GM18511 (cell line): ENCODE data around the gene ATG4B.

Experiments used
- ATAC-seq: cut with Tn5 transposase; IDR thresholded peaks from one replicate; pipeline ENCODE4 v1.9.1; 2021; ENCODE audit warnings: mild to moderate bottlenecking, moderate library complexity; ENCODE audit not compliant: unreplicated experiment

ATG4B gene

DNA sequence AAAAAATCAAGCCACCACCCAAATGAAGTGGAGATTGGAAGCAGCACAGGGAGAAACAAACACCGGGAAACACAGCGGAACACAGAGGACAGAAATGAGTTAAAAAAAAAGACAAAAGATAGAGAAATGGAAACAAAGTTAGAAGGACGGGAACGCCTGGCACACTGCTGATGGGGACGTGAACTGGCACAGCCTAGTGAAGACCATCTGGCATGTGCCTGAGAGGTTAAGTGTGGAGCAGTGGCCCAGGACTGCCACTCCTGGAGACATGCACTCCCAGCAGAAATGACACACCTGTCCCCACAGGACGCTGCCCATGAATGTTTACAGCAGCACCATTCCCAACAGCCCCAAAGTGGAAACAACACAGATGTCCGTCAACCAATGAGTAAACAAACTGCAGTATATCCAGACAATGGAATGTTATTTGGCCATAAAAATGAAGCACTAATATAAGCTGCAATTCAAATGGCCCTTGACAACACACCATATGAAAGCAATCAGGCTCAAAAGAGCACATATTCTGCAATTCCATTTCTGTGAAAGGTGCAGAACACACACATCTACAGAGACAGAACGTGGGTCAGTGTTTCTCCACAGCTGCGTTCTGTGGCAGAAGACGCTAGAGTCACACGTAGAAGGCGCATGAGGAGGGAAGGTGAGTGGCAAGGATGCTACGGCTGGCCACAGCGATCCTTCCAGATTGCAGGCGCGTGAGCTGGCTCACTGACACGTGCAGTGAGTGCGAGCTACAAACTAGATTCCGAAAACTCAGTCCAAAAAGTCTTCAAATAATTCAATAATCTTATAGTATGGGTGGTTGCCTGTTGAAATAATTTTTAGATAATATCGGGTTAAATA is 25.1 kb upstream of the ATG4B start:
- ATAC-seq = no peak

DNA sequence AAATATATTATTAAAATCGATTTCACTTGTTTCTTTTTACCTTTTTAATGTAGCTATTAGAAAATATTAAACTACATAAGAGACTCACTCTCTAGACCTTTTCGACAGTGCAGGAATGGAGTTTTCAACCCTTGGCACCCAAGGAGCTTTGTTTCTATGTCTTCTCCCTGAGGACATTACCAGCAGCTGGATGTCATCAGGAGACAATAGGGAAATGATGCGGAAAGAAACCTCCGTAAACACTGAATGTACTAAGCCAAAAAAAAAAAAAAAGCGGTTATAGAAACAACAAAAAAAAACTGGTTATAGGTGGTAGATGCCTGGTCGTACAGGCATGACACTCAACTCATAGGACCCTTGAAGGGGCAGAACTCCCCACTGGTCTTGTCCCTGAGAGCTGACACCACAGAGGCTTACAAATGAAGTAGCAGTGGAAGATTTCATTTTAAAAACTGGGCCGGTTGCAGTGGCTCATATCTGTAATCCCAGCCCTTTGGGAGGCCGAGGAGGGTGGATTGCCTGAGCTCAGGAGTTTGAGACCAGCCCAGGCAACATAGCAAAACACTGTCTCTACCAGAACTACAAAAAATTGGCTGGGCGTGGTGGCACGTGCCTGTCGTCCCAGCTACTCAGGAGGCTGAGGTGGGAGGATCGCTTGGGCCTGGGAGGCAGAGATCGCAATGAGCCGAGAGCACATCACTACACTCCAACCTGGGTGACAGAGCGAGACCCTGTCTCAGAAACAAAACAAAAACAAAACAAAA is 24.3 kb upstream of the ATG4B start:
- ATAC-seq = no peak

DNA sequence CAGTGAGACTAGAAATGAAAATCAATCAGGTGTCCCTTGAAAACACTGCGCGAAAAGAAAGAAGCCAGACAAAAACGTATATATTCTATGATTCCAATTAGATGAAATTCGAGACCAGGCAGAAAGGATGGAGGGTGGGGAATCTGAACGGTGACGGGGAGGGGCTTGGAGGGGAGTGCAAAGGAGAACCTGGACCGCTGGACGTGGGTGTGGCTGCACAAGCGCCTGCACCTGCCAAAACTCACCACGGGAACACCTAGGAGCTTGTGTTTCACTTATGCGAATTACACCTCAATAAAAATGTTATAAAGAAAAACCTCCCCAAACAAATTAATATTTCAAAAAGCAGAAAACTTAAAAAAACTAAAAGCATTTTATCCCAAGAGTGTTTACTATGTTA is 22.5 kb upstream of the ATG4B start:
- no peak for ATAC-seq

GRCh38 chr2:241615522-241616052 is 21.9 kb upstream of the ATG4B start:
- ATAC-seq = no peak

DNA sequence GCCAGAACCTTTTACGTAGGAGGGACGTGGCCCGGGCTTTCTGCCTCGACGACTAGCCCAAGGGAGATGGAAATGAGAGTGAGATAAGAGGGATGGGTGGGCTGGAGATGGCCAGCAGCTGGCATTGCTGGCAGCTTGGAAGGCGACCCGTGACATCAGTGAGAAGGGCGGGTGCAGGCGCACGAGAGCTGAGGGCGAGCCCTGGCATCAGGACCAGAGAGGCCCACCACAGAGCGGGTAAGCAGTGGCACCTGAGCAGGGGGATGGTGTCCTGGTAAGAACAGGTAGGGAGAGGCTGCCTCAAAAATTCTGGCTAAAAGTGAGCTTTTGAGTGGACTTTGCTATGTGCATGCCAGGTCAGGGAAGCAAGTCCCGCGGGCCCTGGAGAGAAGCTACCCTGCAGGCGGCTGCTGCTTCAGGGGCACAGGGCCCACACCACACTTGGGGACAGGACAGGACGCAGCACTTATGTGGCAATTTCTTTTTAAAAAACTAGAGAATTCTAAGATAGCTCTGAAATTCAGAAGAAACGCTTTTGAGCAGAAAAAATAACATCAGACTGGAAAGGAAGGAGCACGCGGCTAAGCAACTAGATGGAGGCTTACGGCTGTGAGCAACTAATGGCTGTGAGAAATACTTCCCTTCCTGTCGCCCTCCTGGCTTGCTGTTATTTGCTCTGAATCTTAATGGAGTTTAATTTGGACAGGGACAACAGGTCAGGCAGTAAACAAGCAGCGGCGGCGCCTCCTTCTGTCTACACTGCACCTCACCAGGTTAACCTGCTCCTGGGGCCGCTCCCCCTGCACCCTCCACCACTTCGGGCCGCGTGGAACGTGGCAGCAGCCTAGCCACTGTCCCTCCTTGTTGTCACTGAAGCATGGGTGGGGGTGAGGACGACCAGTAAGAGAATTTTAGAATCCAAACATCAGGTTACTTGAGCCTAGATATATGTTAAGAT is 21.0 kb upstream of the ATG4B start:
- ATAC-seq = no peak

GRCh38 chr2:241617431-241618154 is 19.9 kb upstream of the ATG4B start:
- peak; percentile 68 for ATAC-seq

DNA sequence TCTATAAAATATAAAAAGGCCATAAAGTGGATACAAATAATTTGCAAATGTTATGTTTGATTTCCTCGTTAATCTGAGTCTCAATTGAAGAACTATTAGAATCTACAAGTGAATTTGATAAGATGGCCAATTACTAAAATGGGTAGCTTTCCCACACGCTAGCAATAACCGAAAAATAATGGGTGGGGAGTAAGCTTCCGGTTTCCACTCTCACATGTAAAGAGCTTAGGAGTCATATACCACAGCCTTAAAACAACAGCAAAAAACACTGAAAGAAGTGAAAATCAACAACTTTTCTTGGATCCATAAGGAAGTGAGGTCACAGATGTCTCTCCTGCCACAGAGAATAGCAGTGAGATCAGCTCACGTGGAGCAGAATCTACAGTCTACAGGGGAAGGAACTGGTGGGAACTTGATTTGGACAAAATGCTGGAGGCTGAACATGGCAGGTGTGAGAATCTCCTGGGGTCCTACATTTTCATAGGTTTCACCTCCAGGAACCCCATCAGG is 19.1 kb upstream of the ATG4B start:
- ATAC-seq = no peak

DNA sequence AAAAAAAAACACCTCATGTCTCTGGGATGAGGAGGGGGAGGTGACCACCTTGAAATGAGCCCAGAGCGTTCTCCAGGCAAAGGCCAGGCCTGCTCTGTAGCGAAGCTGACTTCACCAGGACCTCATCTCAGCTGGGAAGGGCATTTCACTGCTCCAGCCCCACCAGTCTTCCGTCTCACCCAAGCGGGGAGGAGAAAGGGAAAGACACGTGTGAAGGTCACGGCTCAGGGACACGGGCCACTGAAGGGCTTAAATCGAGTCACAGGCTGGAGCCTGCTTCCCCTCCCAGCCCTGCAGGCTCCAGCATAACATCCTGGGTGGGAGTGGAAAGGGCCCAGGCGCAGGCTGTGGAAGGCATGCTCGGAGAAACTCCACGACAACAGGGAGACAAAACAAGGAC is 18.7 kb upstream of the ATG4B start:
- ATAC-seq = no peak

GRCh38 chr2:241619597-241620418 is 17.7 kb upstream of the ATG4B start:
- no peak for ATAC-seq

GRCh38 chr2:241620419-241620769 is 17.1 kb upstream of the ATG4B start:
- ATAC-seq = no peak

DNA sequence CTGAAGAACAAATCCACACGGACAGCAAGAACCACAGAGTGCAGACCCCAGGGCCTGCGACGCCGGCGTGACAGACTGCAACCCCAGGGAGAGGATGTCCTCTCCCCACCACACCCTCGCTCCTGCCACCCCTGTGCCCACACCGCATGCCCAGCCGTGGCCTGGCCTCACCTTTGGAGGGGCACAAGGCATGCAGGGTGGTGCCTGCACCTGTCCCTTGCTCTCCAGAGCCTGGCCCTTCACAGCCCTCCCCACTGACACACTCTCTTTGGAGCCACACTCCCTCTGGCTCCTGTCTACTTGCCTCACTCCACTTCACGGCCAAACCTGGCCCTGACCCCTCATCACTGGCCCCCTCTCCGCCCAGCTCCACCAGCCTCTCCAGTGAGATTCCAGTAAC is 9.8 kb upstream of the ATG4B start:
- no peak for ATAC-seq

- ATAC-seq = no peak
Observed at GRCh38 chr2:241629762-241630435, 7.6 kb upstream of the ATG4B start.

DNA sequence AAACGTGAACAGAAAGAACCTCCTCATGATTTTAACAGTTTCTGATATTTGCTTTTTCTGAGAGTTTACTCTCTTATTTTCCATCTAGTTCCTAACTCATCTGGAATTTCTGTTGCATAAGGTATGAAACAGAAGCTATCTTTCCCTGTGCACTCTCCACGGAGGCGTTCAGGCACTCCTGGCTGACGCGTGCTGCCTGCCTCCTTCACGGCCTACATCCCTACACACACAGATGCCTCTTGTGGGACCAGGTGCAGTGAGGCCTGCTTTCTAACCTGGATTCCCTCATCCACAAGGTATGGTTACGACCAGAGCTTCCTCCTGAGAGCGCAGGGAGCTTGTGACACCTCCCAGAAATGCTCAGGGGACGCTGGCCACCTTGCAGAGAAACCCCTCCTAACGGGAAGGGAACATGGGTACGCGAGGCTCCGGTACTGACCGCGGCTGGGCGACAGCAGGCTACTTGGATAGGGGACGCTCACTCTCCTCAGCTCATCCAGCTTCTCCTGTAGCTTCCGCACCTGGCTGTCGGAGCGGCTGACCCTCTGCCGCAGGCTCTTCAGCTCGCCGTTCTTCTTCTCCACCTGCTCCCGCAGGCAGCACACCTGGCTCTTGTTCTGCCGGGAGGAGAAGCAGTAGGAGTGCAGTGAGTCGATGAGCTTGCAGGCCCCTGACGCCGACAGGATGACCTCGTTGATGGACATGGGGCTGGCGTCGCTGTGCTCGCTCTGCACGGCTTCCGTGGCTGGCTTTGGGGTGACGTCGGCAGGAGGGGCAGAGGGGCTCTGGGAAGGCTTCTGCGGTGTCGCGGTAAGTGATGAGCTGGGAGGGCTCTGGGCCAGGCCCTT is 4.8 kb upstream of the ATG4B start:
- ATAC-seq = no peak

DNA sequence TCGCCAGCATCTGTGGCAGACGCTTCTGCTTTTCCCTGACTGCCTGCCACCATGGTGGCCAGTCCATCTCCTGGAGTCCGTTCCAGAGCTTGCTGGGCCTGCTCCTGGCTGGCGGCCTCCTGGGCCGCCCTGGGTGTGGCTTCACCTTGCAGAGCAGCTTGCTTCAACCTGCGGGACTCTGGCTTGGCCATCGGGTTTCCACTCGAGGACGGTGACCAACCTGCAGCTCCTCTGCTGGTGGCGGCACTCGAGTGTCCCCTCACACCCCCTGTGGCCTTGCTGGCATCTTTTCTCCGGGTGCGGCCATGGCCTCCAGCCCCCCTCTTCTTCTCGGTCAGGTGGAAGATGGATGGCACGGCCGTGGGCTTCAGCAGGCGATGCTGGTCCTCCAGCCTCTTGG is 3.9 kb upstream of the ATG4B start:
- ATAC-seq = no peak

- ATAC-seq = no peak
Observed at GRCh38 chr2:241635756-241636155, 1.7 kb upstream of the ATG4B start.

DNA sequence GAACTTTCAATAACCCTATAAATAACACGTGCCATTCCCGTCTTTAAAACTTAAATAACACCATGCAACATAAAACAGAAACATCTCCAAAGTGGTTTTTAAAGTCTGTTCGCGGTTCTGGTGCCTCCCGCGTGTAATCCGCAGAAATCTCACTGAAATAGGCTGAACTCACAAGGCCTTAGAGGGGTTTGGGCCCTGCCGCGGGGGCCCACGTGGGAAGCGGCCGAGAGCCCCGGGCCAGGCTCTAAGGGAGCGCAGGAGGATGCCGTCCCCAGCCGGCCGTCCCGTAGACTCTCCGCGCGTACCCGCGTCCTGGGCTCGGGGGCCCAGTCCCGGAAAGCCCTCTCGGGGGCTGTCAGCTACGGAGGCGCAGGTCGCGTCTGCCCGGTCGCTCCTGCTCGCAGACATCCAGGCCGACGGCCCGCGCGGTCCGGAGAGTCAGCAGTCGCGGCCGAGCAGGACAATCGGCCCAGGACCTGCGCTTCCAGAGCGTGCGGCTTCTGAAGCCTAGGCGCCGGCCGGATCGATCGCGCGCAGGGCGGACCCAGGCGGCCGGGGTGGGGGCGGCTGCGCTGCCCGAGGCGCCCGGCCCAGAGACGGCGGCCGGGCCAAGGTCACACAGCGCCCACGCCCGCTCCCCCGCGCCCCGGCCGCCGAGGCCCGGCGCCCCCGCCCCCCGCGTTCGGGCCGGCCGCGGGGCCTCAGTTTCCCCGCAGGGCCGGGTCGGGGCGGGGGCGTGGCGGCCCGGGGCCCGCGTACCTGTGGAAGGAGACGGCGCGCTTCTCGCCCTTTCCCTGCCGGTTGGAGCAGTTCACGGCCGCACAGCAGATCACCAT is 1.1 kb upstream of the ATG4B start:
- ATAC-seq = peak; percentile 47
